ENCODE measurements around the gene PITX1. TPM values are rescaled to one million over a fixed set of nuclear protein-coding genes. Genes with fewer than 3 reads are reported as not detected.

Gene PITX1
- total and polyA plus RNA-seq, 2 of the 13 experiments (the other 11 are each of a cell fraction or from before 2014, with no cell fraction given), result 11.7 to 20.2 TPM

- no peak overlapping the region for H2AFZ ChIP-seq (ENCODE audit: low read length)
- DNase-seq (ENCODE audit: low spot score) (no peak), ATAC-seq (no peak), FAIRE-seq (no peak)
- ChIA-PET POLR2A (no interaction called here), CTCF (ENCODE audit: low intra/inter-chr PET ratio, low total read pairs) (no interaction called here)
- H3K4me3 ChIP-seq (replicated peaks in 1 of 3; ENCODE audit: insufficient read depth in 1 of 3, low read depth in 2 of 3, low read length in 3 of 3), result no peak overlapping the region
- H3K27me3 ChIP-seq (ENCODE audit: control insufficient read depth in 1 of 2, insufficient read depth in 2 of 2, low read length in 2 of 2), result no peaks in the 10 kb centered on the region
- intact Hi-C loops (cut with micrococcal nuclease; ENCODE audit: unreplicated experiment), result no loop called here
- in situ Hi-C loops (cut with HindIII; ENCODE audit: extremely low pct_ligation_motif_present, low pct_unique_long_range_greater_than_20kb), result loop anchor here (10.0 kb wide), 2 partner anchors 146 to 296 kb away; no protein-coding TSS in a partner anchor
- H3K9ac ChIP-seq (ENCODE audit: insufficient read depth, low read depth, low read length), result no peak overlapping the region
- H3K27ac ChIP-seq (ENCODE audit: extremely low read length, insufficient read depth, low read length), result no peak overlapping the region
- H3K79me2 ChIP-seq (ENCODE audit: insufficient read depth, low read length), result peaks cover 2% of the 10 kb centered on the region
- H3K9me3 ChIP-seq (ENCODE audit: low read length), result no peaks in the 10 kb centered on the region
- no TSS peak for BruUV-seq (replicated peaks)
- TF ChIP-seq THAP7 (CRISPR knock-in tag; IDR thresholded peaks at IDR 0.05), result no peak
- no peak for TF ChIP-seq ZFX (CRISPR knock-in tag; IDR thresholded peaks at IDR 0.05; ENCODE audit: low read depth)
- TF ChIP-seq NCOA1 (CRISPR knock-in tag; IDR thresholded peaks at IDR 0.05), result no peak
- TF ChIP-seq ZNF724P (CRISPR knock-in tag; IDR thresholded peaks at IDR 0.05; ENCODE audit: borderline replicate concordance), result no peak
- TF ChIP-seq ZNF512B (CRISPR knock-in tag; IDR thresholded peaks at IDR 0.05; ENCODE audit: borderline replicate concordance), result no peak
- TF ChIP-seq AKNA (CRISPR knock-in tag; IDR thresholded peaks at IDR 0.05; ENCODE audit: borderline replicate concordance), result no peak
- no peak for TF ChIP-seq POLR2AphosphoS5 (IDR thresholded peaks at IDR 0.05; ENCODE audit: low read depth, low read length)
- no peak for TF ChIP-seq ZNF343 (CRISPR knock-in tag; IDR thresholded peaks at IDR 0.05)
- TF ChIP-seq ASH2L (IDR thresholded peaks at IDR 0.05; ENCODE audit: insufficient read length, low read depth, low read length), result no peak
- no peak for TF ChIP-seq ZNF572 (CRISPR knock-in tag; IDR thresholded peaks at IDR 0.05)
- no peak for TF ChIP-seq ZNF770 (CRISPR knock-in tag; IDR thresholded peaks at IDR 0.05)
- no peak for TF ChIP-seq SIN3B (IDR thresholded peaks at IDR 0.05; ENCODE audit: low read length)
- TF ChIP-seq MED8 (CRISPR knock-in tag; IDR thresholded peaks at IDR 0.05; ENCODE audit: insufficient replicate concordance), result no peak
- H3K36me3 ChIP-seq (replicated peaks in 1 of 2; ENCODE audit: control insufficient read depth in 1 of 2, insufficient read depth in 2 of 2, low read length in 2 of 2), result no peaks in the 10 kb centered on the region
- WGBS (ENCODE audit: low lambda C conversion rate), result 90% methylated on average over 20 of the region's 20 CpGs
- no peak overlapping the region for H3K4me2 ChIP-seq (ENCODE audit: low read depth, low read length)
- H4K20me1 ChIP-seq (ENCODE audit: insufficient read depth, low read length), result no peaks in the 10 kb centered on the region
- peaks cover 12% of the 10 kb centered on the region for H3K4me1 ChIP-seq (ENCODE audit: insufficient read depth, low read length)
These were observed 4.3 kb upstream of the PITX1 start for GRCh38 chr5:135038205-135038812.
